GM12864 (cell line): ENCODE data around the gene NEO1.
A peak's percentile ranks its signal among the peaks of the same experiment; 100 is the strongest.

Experiments
- DNase-seq: peaks from one replicate; pipeline ENCODE4 v3.0.0-alpha.2; 2011; ENCODE audit warnings: low read depth
- H3K4me3 ChIP-seq: 2 replicates; pipeline ENCODE4 v1.5.1; 2011; ENCODE audit warnings: mild to moderate bottlenecking, low read depth, low read length, control low read depth
- TF ChIP-seq, protein P1 (sequence below): IDR thresholded peaks from 2 replicates; pipeline ENCODE4 v1.5.1; 2011; ENCODE audit warnings: low read depth, mild to moderate bottlenecking, moderate library complexity, low read length, control low read depth, inconsistent platforms; ENCODE audit errors: missing control alignments

Gene NEO1

GRCh38 chr15:73009066-73010056 is 42.9 kb upstream of the NEO1 start:
- no peak overlapping the region for H3K4me3 ChIP-seq
- DNase-seq: no peak
- TF ChIP-seq, protein P1, sequence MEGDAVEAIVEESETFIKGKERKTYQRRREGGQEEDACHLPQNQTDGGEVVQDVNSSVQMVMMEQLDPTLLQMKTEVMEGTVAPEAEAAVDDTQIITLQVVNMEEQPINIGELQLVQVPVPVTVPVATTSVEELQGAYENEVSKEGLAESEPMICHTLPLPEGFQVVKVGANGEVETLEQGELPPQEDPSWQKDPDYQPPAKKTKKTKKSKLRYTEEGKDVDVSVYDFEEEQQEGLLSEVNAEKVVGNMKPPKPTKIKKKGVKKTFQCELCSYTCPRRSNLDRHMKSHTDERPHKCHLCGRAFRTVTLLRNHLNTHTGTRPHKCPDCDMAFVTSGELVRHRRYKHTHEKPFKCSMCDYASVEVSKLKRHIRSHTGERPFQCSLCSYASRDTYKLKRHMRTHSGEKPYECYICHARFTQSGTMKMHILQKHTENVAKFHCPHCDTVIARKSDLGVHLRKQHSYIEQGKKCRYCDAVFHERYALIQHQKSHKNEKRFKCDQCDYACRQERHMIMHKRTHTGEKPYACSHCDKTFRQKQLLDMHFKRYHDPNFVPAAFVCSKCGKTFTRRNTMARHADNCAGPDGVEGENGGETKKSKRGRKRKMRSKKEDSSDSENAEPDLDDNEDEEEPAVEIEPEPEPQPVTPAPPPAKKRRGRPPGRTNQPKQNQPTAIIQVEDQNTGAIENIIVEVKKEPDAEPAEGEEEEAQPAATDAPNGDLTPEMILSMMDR: no peak

DNA sequence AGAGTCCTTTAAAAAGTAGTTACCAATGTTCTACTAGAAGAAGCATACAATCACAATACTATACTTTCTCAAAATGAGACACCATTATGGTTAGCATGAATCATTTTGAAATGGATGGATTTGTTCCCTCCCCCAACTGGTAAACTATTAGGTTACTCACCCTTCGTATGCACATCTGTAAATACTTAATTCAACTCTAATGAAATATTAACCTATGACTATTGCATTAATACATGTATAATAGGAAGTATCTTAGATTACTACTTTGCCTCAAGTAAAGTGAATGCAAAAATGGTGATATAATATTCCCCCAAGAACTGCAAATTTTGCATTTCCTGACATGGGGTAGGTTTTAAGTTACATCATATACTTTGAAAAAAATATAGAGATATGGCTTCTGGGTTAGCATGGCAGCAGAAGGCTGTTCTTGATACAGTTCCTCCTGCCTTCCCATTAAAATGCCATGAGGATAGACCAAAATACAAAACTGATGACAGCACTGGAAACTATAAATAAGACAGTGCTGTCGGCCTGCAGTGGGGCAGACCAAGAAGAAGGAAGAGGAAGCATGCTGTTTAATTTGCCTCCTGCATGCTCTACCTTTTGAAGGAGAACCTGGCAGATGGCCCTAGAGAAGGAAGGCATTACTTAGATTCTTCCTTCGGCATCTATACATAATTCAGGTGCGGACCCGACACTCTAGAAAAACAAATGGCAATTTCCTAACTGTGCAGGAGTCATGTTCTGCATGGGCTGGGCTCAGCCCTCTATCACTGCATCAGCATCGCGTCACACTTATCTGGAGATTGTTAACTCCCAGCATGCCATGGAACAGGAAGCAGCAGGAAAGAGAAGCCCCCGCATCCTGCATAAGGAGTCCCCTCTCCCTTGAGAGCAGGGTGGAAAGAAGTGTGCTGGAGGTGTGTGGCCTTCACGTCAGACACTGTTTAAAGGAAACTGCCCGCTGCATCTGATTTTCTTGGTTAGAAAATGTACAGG is 41.8 kb upstream of the NEO1 start:
- no peak overlapping the region for H3K4me3 ChIP-seq
- no peak for DNase-seq
- TF ChIP-seq, protein P1: no peak

GRCh38 chr15:73014904-73015303 is 37.4 kb upstream of the NEO1 start:
- no peak overlapping the region for H3K4me3 ChIP-seq
- TF ChIP-seq, protein P1: no peak
- no peak for DNase-seq

DNA sequence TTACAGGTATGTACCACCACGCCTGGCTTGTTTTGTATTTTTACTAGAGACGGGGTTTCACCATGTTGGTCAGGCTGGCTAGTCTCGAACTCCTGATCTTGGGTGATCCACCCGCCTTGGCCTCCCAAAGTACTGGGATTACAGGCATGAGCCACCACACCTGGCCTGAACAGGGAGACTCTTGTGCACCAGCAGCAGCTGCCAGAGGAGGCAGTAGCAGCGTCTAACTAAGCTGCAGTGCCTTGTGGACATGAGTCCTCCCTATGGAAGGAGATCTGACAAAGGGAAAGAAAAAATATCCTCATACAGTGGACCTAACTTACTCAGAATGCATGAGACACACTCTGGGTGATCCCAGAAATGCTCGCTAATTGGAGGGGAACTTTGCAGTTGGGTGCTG is 36.8 kb upstream of the NEO1 start:
- TF ChIP-seq, protein P1: peak; percentile 10
- no peak for DNase-seq
- no peak overlapping the region for H3K4me3 ChIP-seq

DNA sequence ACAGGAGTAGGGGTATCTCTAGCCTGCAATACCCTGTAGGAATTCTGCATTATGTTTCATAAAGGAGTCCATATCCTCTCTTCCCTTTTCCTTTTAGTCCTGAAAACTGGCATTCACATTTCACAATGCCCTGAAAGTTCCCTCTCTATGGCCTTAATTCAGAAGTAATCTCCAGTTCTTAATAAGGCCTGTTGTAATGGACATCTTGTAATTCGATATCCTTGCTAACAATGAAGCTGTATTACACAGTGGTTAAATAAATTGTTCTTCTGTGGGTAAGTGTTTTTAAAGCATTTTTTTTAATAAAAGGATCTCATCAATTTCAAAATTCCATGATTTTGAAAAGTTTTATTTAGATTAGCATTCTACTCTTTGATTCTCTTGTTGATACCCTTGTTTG is 34.3 kb upstream of the NEO1 start:
- DNase-seq: no peak
- TF ChIP-seq, protein P1: no peak
- no peak overlapping the region for H3K4me3 ChIP-seq

- TF ChIP-seq, protein P1: no peak
- no peak overlapping the region for H3K4me3 ChIP-seq
- no peak for DNase-seq
Observed at GRCh38 chr15:73019154-73019553, 33.1 kb upstream of the NEO1 start.
